Upper lobe of left lung (tissue), 4 donors: Measurements from ENCODE around the gene CCND3.

Experiments used
- EP300 ChIP-seq, 4 donors: sonication (generic); formaldehyde crosslinking; IDR thresholded peaks; one replicate each; pipeline ENCODE4 v1.5.1; 2017; ENCODE audit warnings: antibody characterized with exemption in 4 of 4, control low read depth in 2 of 4
- POLR2A ChIP-seq, 4 donors: fragments of 450-650 bp; IDR thresholded peaks; one replicate each; pipeline ENCODE4 v1.5.1; 2016 to 2017; ENCODE audit warnings: antibody characterized with exemption in 4 of 4, mild to moderate bottlenecking in 2 of 4
- TF ChIP-seq, protein P1 (sequence below), 6 experiments: fragments of 450-650 bp in 4 of 6; fragments of 200-600 bp in 2 of 6; sonication (generic) in 2 of 6; IDR thresholded peaks; one replicate each; pipeline ENCODE4 v1.5.1; 2016 to 2019; ENCODE audit warnings: antibody characterized with exemption in 6 of 6

DNA sequence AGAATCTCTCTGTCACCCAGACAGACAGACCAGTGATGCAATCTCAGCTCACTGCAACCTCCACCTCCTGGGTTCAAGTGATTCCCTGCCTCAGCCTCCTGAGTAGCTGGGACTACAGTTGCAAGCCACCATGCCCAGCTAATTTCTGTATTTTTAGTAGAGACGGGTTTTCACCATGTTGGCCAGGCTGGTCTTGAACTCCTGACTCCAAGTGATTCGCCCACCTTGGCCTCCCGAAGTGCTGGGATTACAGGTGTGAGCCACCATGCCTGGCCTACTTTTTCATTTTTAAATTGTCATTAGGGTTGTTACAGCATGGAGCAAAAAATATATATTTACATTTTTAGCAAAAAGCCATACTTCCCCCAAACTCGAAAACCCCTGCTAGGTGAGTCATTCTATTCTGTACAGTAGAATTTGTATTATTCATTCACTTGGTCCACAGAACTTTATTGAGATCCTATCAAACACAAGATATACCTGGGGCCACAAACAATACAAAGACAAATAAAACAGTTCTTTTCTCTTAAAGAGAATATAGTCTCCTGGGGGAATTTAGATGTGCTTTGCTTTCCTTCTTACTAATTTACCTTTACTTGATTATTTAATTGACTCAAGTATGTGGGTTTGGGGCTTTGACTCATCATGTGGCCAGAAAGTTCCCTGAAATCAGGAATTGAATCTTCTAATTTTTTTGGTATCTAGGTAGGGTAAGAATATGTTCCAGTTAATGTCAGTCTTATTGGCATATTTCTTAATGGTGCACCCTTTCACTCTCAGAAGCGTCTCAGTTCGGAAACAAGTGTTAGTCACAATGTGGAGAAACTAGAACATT lies 16.6 kb upstream of the CCND3 start:
- TF ChIP-seq, protein P1, sequence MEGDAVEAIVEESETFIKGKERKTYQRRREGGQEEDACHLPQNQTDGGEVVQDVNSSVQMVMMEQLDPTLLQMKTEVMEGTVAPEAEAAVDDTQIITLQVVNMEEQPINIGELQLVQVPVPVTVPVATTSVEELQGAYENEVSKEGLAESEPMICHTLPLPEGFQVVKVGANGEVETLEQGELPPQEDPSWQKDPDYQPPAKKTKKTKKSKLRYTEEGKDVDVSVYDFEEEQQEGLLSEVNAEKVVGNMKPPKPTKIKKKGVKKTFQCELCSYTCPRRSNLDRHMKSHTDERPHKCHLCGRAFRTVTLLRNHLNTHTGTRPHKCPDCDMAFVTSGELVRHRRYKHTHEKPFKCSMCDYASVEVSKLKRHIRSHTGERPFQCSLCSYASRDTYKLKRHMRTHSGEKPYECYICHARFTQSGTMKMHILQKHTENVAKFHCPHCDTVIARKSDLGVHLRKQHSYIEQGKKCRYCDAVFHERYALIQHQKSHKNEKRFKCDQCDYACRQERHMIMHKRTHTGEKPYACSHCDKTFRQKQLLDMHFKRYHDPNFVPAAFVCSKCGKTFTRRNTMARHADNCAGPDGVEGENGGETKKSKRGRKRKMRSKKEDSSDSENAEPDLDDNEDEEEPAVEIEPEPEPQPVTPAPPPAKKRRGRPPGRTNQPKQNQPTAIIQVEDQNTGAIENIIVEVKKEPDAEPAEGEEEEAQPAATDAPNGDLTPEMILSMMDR (IDR thresholded peaks at IDR 0.05): no peak
- TF ChIP-seq POLR2A (IDR thresholded peaks at IDR 0.05) (no peak), EP300 (IDR thresholded peaks at IDR 0.05) (no peak)
